HepG2 (cell line): ENCODE measurements around the gene SYT13. TPM values are rescaled to one million over a fixed set of nuclear protein-coding genes. Genes with fewer than 3 reads are reported as not detected.

ENCODE experiments used
- ATAC-seq: fragments of 200-7000 bp; cut with Tn5 transposase; 3 replicates; pipeline ENCODE4 v1.9.1; 2020; ENCODE audit warnings: mild to moderate bottlenecking, moderate library complexity
- BruUV-seq: library from RNA; stranded (reverse); fragments of 400-500 nt; replicated peaks from 2 replicates; lab custom pipeline; 2021; lab: Mats Ljungman, UMichigan
- CTCF ChIA-PET: fragments of 300-600 bp; formaldehyde crosslinking; extraction: SDS; loops from one replicate; lab custom pipeline; 2021; ENCODE audit warnings: low total read pairs, inconsistent platforms, low intra/inter-chr PET ratio; lab: Yijun Ruan, JAX
- POLR2A ChIA-PET: fragments of 350-600 bp; sonication (Branson Sonifier 250); formaldehyde crosslinking; loops from one replicate; lab custom pipeline; 2020; ENCODE audit warnings: antibody characterized with exemption, inconsistent platforms; lab: Yijun Ruan, JAX
- DNase-seq: peaks from one replicate; pipeline ENCODE4 v3.0.0-alpha.2; 2015; ENCODE audit warnings: low spot score
- FAIRE-seq: peaks from 3 replicates; lab custom pipeline; 2011; peaks lifted over from hg19 to GRCh38; lab: Jason Lieb, UNC
- H2AFZ ChIP-seq: one replicate; pipeline ENCODE4 v1.6.1; 2011; ENCODE audit warnings: low read length, inconsistent platforms
- H3K27ac ChIP-seq: fragments of 300-600 bp; 3 replicates; pipeline ENCODE4 v1.8.0; 2011; ENCODE audit warnings: mixed run types, mild to moderate bottlenecking, mixed read lengths, low read length, inconsistent platforms; ENCODE audit not compliant: insufficient read depth; ENCODE audit errors: extremely low read length
- H3K27me3 ChIP-seq, 2 experiments: fragments of 200-600 bp in 1 of 2; 2 replicates in 1 of 2; 3 replicates in 1 of 2; pipeline versions ENCODE4 v1.6.0 to v1.8.0; 2011; ENCODE audit warnings: low read length in 2 of 2, mild to moderate bottlenecking in 2 of 2, moderate library complexity in 2 of 2, inconsistent platforms in 1 of 2; ENCODE audit not compliant: insufficient read depth in 2 of 2, control insufficient read depth in 1 of 2
- H3K36me3 ChIP-seq, 2 experiments: fragments of 200-600 bp in 1 of 2; replicated peaks in 1 of 2; 2 replicates in 1 of 2; 3 replicates in 1 of 2; pipeline versions ENCODE4 v1.5.1 to v1.8.0; 2011; ENCODE audit warnings: low read length in 2 of 2, inconsistent platforms in 1 of 2; ENCODE audit not compliant: insufficient read depth in 2 of 2, control insufficient read depth in 1 of 2
- H3K4me1 ChIP-seq: 2 replicates; pipeline ENCODE4 v1.5.1; 2012; ENCODE audit warnings: low read length, inconsistent platforms; ENCODE audit not compliant: insufficient read depth
- H3K4me2 ChIP-seq: 2 replicates; pipeline ENCODE4 v1.6.0; 2011; ENCODE audit warnings: low read depth, low read length, inconsistent platforms
- H3K4me3 ChIP-seq, 3 experiments: fragments of 200-600 bp in 1 of 3; sonication (generic), shearing (Covaris generic) in 1 of 3; replicated peaks in 1 of 3; 2 replicates each; pipeline ENCODE4 v1.5.1; 2011 to 2016; ENCODE audit warnings: low read length in 3 of 3, inconsistent platforms in 2 of 3, low read depth in 2 of 3, mild to moderate bottlenecking in 2 of 3, control low read depth in 1 of 3, mixed read lengths in 1 of 3; ENCODE audit not compliant: insufficient read depth in 1 of 3
- H3K79me2 ChIP-seq: one replicate; pipeline ENCODE4 v1.6.1; 2011; ENCODE audit warnings: low read length, inconsistent platforms; ENCODE audit not compliant: insufficient read depth
- H3K9ac ChIP-seq: 2 replicates; pipeline ENCODE4 v1.6.0; 2011; ENCODE audit warnings: mild to moderate bottlenecking, low read depth, low read length, inconsistent platforms; ENCODE audit not compliant: insufficient read depth
- H3K9me3 ChIP-seq: 2 replicates; pipeline ENCODE4 v1.5.1; 2012; ENCODE audit warnings: mild to moderate bottlenecking, low read length
- H4K20me1 ChIP-seq: 2 replicates; pipeline ENCODE4 v1.6.0; 2011; ENCODE audit warnings: inconsistent platforms, mild to moderate bottlenecking, low read length, moderate library complexity; ENCODE audit not compliant: insufficient read depth
- ERF ChIP-seq: IDR thresholded peaks from 2 replicates; pipeline ENCODE4 v1.6.1; 2018; ENCODE audit warnings: missing biosample characterization, missing genetic modification reagents
- HOXA5 ChIP-seq: sonication (generic); formaldehyde crosslinking; IDR thresholded peaks from 2 replicates; pipeline ENCODE4 v1.4.0; 2020; ENCODE audit warnings: missing genetic modification reagents
- MYC ChIP-seq: sonication (generic); formaldehyde crosslinking; IDR thresholded peaks from 2 replicates; pipeline ENCODE4 v1.9.0; 2021; ENCODE audit warnings: missing genetic modification reagents, borderline replicate concordance
- PHF21A ChIP-seq: sonication (generic); formaldehyde crosslinking; IDR thresholded peaks from 2 replicates; pipeline ENCODE4 v1.5.0; 2020; ENCODE audit warnings: mild to moderate bottlenecking, missing genetic modification reagents
- TRIM24 ChIP-seq: sonication (generic); formaldehyde crosslinking; IDR thresholded peaks from 2 replicates; pipeline ENCODE4 v1.8.0; 2022; ENCODE audit warnings: mild to moderate bottlenecking, missing genetic modification reagents
- YY1 ChIP-seq: IDR thresholded peaks from 2 replicates; pipeline ENCODE4 v1.6.1; 2011; ENCODE audit warnings: low read length, low read depth, moderate library complexity, mild to moderate bottlenecking; ENCODE audit not compliant: insufficient read depth, insufficient replicate concordance
- ZNF501 ChIP-seq: sonication (generic); formaldehyde crosslinking; IDR thresholded peaks from 2 replicates; pipeline ENCODE4 v1.5.1; 2020; ENCODE audit warnings: mild to moderate bottlenecking, moderate library complexity, missing genetic modification reagents
- ZNF780A ChIP-seq: sonication (generic); formaldehyde crosslinking; IDR thresholded peaks from 2 replicates; pipeline ENCODE4 v1.8.0; 2022; ENCODE audit warnings: mild to moderate bottlenecking, missing genetic modification reagents, moderate library complexity
- ZNF891 ChIP-seq: sonication (generic); formaldehyde crosslinking; IDR thresholded peaks from 2 replicates; pipeline ENCODE4 v1.5.0; 2020; ENCODE audit warnings: mild to moderate bottlenecking, missing genetic modification reagents
- WGBS: methylation state at CpG from one replicate; pipeline ENCODE4 v1.1.6; 2017; ENCODE audit warnings: low lambda C conversion rate; 5-methylcytosine and 5-hydroxymethylcytosine counted together
- in situ Hi-C: cut with HindIII; loops from 2 replicates; pipeline ENCODE4 v1.10.0; 2017; ENCODE audit warnings: low pct_unique_long_range_greater_than_20kb; ENCODE audit not compliant: extremely low pct_ligation_motif_present
- intact Hi-C: fragments of 100-400 bp; cut with micrococcal nuclease; formaldehyde crosslinking; loops from one replicate; pipeline ENCODE4 v1.10.0; 2022; ENCODE audit not compliant: unreplicated experiment
- polyA plus RNA-seq, 8 experiments: library from polyadenylated mRNA; depleted of rRNA in 3 of 8; stranded (reverse) in 7 of 8; unstranded in 1 of 8; fragments of >200 nt; fragmentation: Illumina TruSeq in 4 of 8; extraction: Trizol in 4 of 8; gene quantifications; 2 replicates each; pipeline versions ENCODE4 v1.2.1 to v1.2.3, GENCODE V29; 2011 to 2016; ENCODE audit warnings: low read depth in 4 of 8, missing spikeins in 1 of 8, mixed read lengths in 1 of 8; ENCODE audit not compliant: insufficient read depth in 1 of 8
- total RNA-seq, 5 experiments: library from RNA; depleted of rRNA; stranded (reverse); fragments of >200 nt; fragmentation: Illumina TruSeq; extraction: Trizol; gene quantifications; 2 replicates each; pipeline ENCODE4 v1.2.3, GENCODE V29; 2016; ENCODE audit warnings: low read depth in 1 of 5
- TF ChIP-seq, protein P1 (sequence below): sonication (generic); formaldehyde crosslinking; IDR thresholded peaks from 2 replicates; pipeline ENCODE4 v1.8.1; 2023; ENCODE audit warnings: mild to moderate bottlenecking, missing genetic modification reagents
- TF ChIP-seq, protein P2 (sequence below): sonication (generic); formaldehyde crosslinking; IDR thresholded peaks from 2 replicates; pipeline ENCODE4 v1.5.0; 2020; ENCODE audit warnings: mild to moderate bottlenecking, missing genetic modification reagents
- TF ChIP-seq, protein P3 (sequence below): sonication (generic); formaldehyde crosslinking; IDR thresholded peaks from 2 replicates; pipeline ENCODE4 v1.8.0; 2022; ENCODE audit warnings: missing genetic modification reagents, low read depth, mild to moderate bottlenecking, borderline replicate concordance

SYT13 gene
- total and polyA plus RNA-seq, 2 of the 13 experiments (the other 11 are each of a cell fraction or from before 2014, with no cell fraction given), result 0.02 to 0.13 TPM

DNA sequence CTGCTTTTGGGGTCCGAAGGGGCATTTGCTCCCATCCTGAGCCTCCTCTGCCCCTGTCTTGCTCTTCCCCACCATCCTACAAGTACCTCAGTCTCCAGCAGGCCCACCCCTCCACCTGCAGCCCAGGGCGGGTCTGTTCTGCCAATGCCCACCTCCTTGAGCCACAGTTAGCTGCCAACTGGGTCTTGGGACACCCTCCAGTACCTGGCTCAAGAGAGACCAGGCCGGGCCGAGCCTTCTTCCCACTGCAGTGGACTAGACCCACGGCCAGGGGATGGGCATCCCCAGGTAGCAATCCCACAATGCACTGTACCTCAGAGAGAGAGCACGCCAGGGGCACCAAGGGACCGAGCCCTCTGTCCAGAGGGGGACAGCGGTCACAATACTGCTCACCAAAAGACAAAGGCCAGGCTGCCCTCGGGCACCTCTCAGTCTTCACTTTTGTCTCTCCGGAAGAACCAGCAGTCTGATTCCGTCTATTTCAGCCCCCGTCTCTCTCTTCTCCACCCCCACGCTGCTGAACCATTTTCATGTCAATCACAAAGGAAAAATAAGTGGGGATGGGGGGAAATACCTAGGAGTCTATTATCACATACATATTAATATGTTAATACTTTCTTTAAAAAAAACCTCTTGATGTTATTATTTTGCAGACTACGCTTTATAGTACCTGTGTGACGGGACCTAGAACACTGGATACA is 51.7 kb downstream of the SYT13 start:
- no peak overlapping the region for H3K27ac ChIP-seq
- no TSS peak for BruUV-seq
- no peak overlapping the region for H3K4me3 ChIP-seq
- 66% methylated on average over 12 of the region's 15 CpGs for WGBS
- FAIRE-seq, result no peak
- no peak overlapping the region for H2AFZ ChIP-seq
- peaks cover 0 to 1% of the 10 kb centered on the region in 2 experiments; a peak in 1 of 5 replicates for H3K27me3 ChIP-seq
- H3K79me2 ChIP-seq, result no peaks in the 10 kb centered on the region
- no peak for DNase-seq
- POLR2A ChIA-PET, result no interaction called here
- no peak for ATAC-seq
- H3K9ac ChIP-seq, result no peak overlapping the region
- in situ Hi-C loops (no loop called here), intact Hi-C loops (no loop called here)
- CTCF ChIA-PET, result no interaction called here
- H3K36me3 ChIP-seq, result no peaks in the 10 kb centered on the region
- no peaks in the 10 kb centered on the region for H3K4me1 ChIP-seq
- H4K20me1 ChIP-seq, result 0 out of 2 replicates have a peak, but pooled peaks cover under 1% of the 10 kb centered on the region
- TF ChIP-seq, protein P1, sequence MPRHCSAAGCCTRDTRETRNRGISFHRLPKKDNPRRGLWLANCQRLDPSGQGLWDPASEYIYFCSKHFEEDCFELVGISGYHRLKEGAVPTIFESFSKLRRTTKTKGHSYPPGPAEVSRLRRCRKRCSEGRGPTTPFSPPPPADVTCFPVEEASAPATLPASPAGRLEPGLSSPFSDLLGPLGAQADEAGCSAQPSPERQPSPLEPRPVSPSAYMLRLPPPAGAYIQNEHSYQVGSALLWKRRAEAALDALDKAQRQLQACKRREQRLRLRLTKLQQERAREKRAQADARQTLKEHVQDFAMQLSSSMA, result no peak
- no peak for TF ChIP-seq MYC (CRISPR knock-in tag)
- H3K9me3 ChIP-seq, result no peaks in the 10 kb centered on the region
- H3K4me2 ChIP-seq, result no peak overlapping the region

DNA sequence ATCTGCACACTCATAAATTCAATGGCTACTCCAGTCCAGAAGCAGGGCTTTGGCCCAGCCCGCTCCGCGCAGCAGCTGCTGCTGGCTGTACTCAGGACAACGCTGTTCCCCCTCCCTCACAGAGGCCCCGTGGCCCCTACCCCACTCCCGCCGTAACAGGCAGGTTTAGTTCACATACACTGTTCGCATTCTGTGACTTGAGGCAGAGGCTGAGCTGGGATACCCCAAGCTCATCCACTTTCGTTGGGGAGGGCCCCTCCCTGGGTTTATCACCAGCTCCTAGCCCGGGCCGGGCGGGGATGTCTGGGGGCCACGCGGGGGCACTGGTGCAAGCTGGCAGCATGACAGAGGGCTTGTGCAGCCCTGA is 52.4 kb downstream of the SYT13 start:
- 0 out of 2 replicates have a peak, but pooled peaks cover 2% of the 10 kb centered on the region for H4K20me1 ChIP-seq
- intact Hi-C loops, result loop anchor here (1.0 kb wide), 1 partner anchor 123 kb away; no protein-coding TSS in a partner anchor
- peaks cover 0 to 1% of the 10 kb centered on the region in 2 experiments; a peak in 1 of 5 replicates for H3K27me3 ChIP-seq
- BruUV-seq, result no TSS peak
- no peak overlapping the region for H3K4me2 ChIP-seq
- ChIA-PET CTCF (no interaction called here), POLR2A (no interaction called here)
- in situ Hi-C loops, result no loop called here
- H3K4me1 ChIP-seq, result no peaks in the 10 kb centered on the region
- H3K36me3 ChIP-seq, result no peaks in the 10 kb centered on the region
- H3K79me2 ChIP-seq, result no peaks in the 10 kb centered on the region
- no peak for FAIRE-seq
- DNase-seq, result no peak
- 75% methylated on average over 2 of the region's 14 CpGs for WGBS
- peak; percentile 41 for ATAC-seq
- TF ChIP-seq ZNF501 (CRISPR knock-in tag) (no peak), ERF (CRISPR knock-in tag) (no peak), PHF21A (CRISPR knock-in tag) (no peak), HOXA5 (CRISPR knock-in tag) (no peak), ZNF891 (no peak), YY1 (no peak), TRIM24 (CRISPR knock-in tag) (no peak), ZNF780A (no peak)
- TF ChIP-seq, protein P2, sequence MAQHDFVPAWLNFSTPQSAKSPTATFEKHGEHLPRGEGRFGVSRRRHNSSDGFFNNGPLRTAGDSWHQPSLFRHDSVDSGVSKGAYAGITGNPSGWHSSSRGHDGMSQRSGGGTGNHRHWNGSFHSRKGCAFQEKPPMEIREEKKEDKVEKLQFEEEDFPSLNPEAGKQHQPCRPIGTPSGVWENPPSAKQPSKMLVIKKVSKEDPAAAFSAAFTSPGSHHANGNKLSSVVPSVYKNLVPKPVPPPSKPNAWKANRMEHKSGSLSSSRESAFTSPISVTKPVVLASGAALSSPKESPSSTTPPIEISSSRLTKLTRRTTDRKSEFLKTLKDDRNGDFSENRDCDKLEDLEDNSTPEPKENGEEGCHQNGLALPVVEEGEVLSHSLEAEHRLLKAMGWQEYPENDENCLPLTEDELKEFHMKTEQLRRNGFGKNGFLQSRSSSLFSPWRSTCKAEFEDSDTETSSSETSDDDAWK (CRISPR knock-in tag), result no peak
- TF ChIP-seq, protein P3, sequence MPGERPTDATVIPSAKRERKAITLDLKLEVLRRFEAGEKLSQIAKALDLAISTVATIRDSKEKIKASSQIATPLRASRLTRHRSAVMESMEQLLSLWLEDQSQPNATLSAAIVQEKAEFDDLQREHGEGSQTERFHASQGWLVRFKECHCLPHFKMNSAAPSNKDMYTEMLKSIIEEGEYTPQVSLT (CRISPR knock-in tag), result no peak
- no peak overlapping the region for H3K27ac ChIP-seq
- no peak overlapping the region for H3K9ac ChIP-seq
- no peak overlapping the region for H2AFZ ChIP-seq
- H3K9me3 ChIP-seq, result no peaks in the 10 kb centered on the region
- H3K4me3 ChIP-seq, result no peak overlapping the region
